Coronary artery (tissue), 2 donors: ENCODE data around the gene SAMD10.
"Not testable (repeated sequence)": the region's sequence is repeated elsewhere in the genome, so short reads cannot be mapped to it uniquely, and the experiment has no call there.

ENCODE experiments used
- DNase-seq: peaks from one replicate; pipeline ENCODE4 v3.0.0-alpha.2; 2017; ENCODE audit warnings: low spot score
- H3K27ac ChIP-seq, 2 donors: fragments of 200-600 bp; sonication (generic); one replicate each; pipeline ENCODE4 v1.5.1; 2016 to 2019
- H3K4me3 ChIP-seq: fragments of 200-600 bp; sonication (generic); 2 replicates; pipeline ENCODE4 v1.5.1; 2016; ENCODE audit warnings: mild to moderate bottlenecking, moderate library complexity
- CTCF ChIP-seq: fragments of 200-600 bp; sonication (generic); IDR thresholded peaks from one replicate; pipeline ENCODE4 v1.5.1; 2019; ENCODE audit warnings: antibody characterized with exemption

The SAMD10 gene

GRCh38 chr20:63934271-63935068 is 45.0 kb downstream of the SAMD10 start:
- TF ChIP-seq CTCF = no peak
- Histone ChIP-seq H3K4me3 (no peak overlapping the region), H3K27ac (no peak overlapping the region)
- no peak for DNase-seq

GRCh38 chr20:63933646-63934045 is 45.8 kb downstream of the SAMD10 start:
- no peak for DNase-seq
- no peak overlapping the region for H3K4me3 ChIP-seq
- TF ChIP-seq CTCF = no peak
- H3K27ac ChIP-seq = no peak overlapping the region

DNA sequence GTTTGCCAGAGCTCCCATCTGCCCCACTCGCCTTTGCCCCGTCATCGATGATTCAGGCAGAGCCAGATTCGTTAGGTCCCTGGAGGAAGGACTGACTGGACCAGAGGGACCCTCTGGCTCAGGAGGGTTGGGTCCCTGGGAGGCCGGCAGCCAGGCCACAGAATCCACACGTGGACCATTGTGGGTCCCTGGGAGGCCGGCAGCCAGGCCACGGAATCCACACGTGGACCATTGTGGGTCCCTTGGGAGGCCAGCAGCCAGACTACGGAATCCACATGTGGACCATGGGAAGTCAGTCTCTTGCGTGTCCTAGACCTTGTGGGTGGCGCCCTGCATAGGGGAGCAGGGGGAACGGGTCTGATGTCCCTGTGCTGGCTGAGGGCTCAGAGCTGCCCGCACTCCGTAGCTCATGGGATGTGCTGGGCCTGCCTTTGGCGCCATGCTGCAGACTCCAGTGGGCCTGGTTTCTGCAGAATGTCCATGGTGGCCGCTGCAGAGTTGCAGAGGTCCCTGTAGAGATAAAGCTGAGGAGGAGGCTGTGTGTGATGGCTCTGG is 46.8 kb downstream of the SAMD10 start:
- Histone ChIP-seq H3K4me3 (no peak overlapping the region), H3K27ac (no peak overlapping the region)
- no peak for TF ChIP-seq CTCF
- no peak for DNase-seq

GRCh38 chr20:63931735-63932134 is 47.7 kb downstream of the SAMD10 start:
- no peak overlapping the region for H3K27ac ChIP-seq
- DNase-seq = no peak
- TF ChIP-seq CTCF = no peak
- H3K4me3 ChIP-seq = no peak overlapping the region

DNA sequence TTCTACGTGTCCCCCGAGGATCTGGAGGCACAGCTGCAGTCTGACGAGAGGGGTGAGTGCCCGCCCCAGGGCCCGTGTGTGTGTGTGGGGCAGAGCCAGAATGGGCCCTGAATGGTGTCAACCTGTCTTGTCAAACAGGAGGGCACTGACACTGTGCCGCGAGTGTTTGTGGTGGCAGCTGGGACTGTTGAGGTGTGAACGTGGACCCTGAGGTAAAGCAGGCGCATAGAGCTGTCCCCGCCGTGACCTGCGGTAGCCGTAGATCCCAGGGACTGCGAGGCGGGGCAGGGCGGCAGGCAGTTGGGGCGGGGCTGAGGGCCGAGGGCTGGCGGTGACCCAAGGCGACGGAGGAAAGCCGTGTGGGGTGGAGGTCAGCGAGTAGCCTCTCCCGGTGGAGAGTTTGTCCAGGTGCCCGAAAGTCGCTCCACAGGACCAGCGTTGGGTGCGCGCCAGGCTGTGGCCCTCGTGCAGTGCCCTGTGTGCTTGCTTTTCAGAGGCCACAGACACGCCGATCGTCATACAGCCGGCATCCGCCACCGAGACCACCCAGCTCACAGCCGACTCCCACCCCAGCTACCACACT is 48.4 kb downstream of the SAMD10 start:
- TF ChIP-seq CTCF = no peak
- Histone ChIP-seq H3K27ac (no peak overlapping the region), H3K4me3 (no peak overlapping the region)
- DNase-seq = no peak

DNA sequence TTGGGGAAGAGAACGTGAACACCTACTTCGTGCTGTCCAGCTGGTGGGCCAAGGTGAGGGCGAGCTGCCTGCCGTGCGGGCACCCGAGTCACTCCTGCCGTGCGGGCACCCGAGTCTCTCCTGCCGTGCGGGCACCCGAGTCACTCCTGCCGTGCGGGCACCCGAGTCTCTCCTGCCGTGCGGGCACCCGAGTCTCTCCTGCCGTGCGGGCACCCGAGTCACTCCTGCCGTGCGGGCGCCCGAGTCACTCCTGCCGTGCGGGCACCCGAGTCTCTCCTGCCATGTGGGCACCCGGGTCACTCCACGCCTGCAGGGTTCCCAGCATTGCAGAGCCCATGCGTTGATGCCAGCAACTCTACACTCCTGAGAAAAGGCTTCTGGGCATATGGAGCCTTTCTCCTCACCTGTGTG is 50.0 kb downstream of the SAMD10 start:
- not testable (repeated sequence) for H3K27ac ChIP-seq, H3K4me3 ChIP-seq, DNase-seq

- Histone ChIP-seq H3K4me3 (no peak overlapping the region), H3K27ac (no peak overlapping the region)
- DNase-seq = no peak
- no peak for TF ChIP-seq CTCF
Observed at GRCh38 chr20:63929071-63929470, 50.4 kb downstream of the SAMD10 start.
